GM23338 (cell line): ENCODE results near the gene MRPL34. TPM values are rescaled to one million over a fixed set of nuclear protein-coding genes. Genes with fewer than 3 reads are reported as not detected.

Experiments
- ATAC-seq: fragments of 200-7000 bp; cut with Tn5 transposase; 3 replicates; pipeline ENCODE4 v1.9.1; 2020
- DNase-seq: peaks from one replicate; pipeline ENCODE4 v3.0.0-alpha.2; 2015; ENCODE audit warnings: low spot score
- H2AFZ ChIP-seq: fragments of 200-600 bp; sonication (generic); 2 replicates; pipeline ENCODE4 v1.8.0; 2016; ENCODE audit warnings: antibody characterized with exemption, mild to moderate bottlenecking, moderate library complexity
- H3F3A ChIP-seq: fragments of 200-600 bp; sonication (generic); replicated peaks from 2 replicates; pipeline ENCODE4 v1.8.0; 2017; ENCODE audit warnings: antibody characterized with exemption, mixed run types, low read depth
- H3K27ac ChIP-seq: fragments of 200-600 bp; sonication (generic); 2 replicates; pipeline ENCODE4 v1.6.1; 2016; ENCODE audit warnings: low read depth
- H3K27me3 ChIP-seq: fragments of 200-600 bp; sonication (generic); 2 replicates; pipeline ENCODE4 v1.8.0; 2016; ENCODE audit warnings: mild to moderate bottlenecking, mixed run types, moderate library complexity; ENCODE audit not compliant: insufficient read depth
- H3K36me3 ChIP-seq: fragments of 200-600 bp; sonication (generic); 2 replicates; pipeline ENCODE4 v1.8.0; 2016; ENCODE audit warnings: mild to moderate bottlenecking; ENCODE audit not compliant: insufficient read depth
- H3K4me1 ChIP-seq: fragments of 200-600 bp; sonication (generic); 2 replicates; pipeline ENCODE4 v1.8.0; 2016; ENCODE audit warnings: mild to moderate bottlenecking, moderate library complexity; ENCODE audit not compliant: insufficient read depth
- H3K4me2 ChIP-seq: fragments of 200-600 bp; sonication (generic); 2 replicates; pipeline ENCODE4 v1.7.1; 2017; ENCODE audit warnings: mixed run types
- H3K4me3 ChIP-seq: fragments of 200-600 bp; sonication (generic); 2 replicates; pipeline ENCODE4 v1.6.1; 2016; ENCODE audit warnings: mixed run types
- H3K79me2 ChIP-seq: fragments of 200-600 bp; sonication (generic); replicated peaks from 2 replicates; pipeline ENCODE4 v1.8.0; 2017; ENCODE audit warnings: mild to moderate bottlenecking; ENCODE audit not compliant: insufficient read depth
- H3K9me2 ChIP-seq: fragments of 200-600 bp; sonication (generic); 2 replicates; pipeline ENCODE4 v1.8.0; 2017; ENCODE audit not compliant: insufficient read depth
- H4K20me1 ChIP-seq: fragments of 200-600 bp; sonication (generic); replicated peaks from 2 replicates; pipeline ENCODE4 v1.8.0; 2017; ENCODE audit warnings: mild to moderate bottlenecking; ENCODE audit not compliant: insufficient read depth
- H3K27ac Mint-ChIP-seq: 2 replicates; pipeline ENCODE4 v1.8.0; 2020; ENCODE audit warnings: inconsistent platforms, mild to moderate bottlenecking, moderate library complexity, mixed read lengths
- H3K27me3 Mint-ChIP-seq: 3 replicates; pipeline ENCODE4 v1.8.0; 2022; ENCODE audit warnings: low read depth, mild to moderate bottlenecking, moderate library complexity, mixed read lengths, inconsistent platforms; ENCODE audit not compliant: insufficient read depth, poor library complexity
- H3K36me3 Mint-ChIP-seq: 3 replicates; pipeline ENCODE4 v1.8.0; 2021; ENCODE audit warnings: low read depth, mild to moderate bottlenecking, inconsistent platforms, moderate library complexity, mixed read lengths
- H3K4me1 Mint-ChIP-seq: 3 replicates; pipeline ENCODE4 v1.8.0; 2020; ENCODE audit warnings: mild to moderate bottlenecking, inconsistent platforms, mixed read lengths
- H3K4me3 Mint-ChIP-seq: 3 replicates; pipeline ENCODE4 v1.8.0; 2021; ENCODE audit warnings: moderate library complexity, mild to moderate bottlenecking, inconsistent platforms, mixed read lengths
- H3K9me3 Mint-ChIP-seq: 3 replicates; pipeline ENCODE4 v1.8.0; 2020; ENCODE audit warnings: moderate library complexity, mild to moderate bottlenecking, inconsistent platforms, mixed read lengths
- CREB1 ChIP-seq: fragments of 250-450 bp; sonication (Bioruptor Pico); IDR thresholded peaks from 2 replicates; pipeline ENCODE4 v1.5.0; 2020; ENCODE audit warnings: low read depth, mild to moderate bottlenecking, moderate library complexity
- CTCF ChIP-seq, 2 experiments: fragments of 200-600 bp in 1 of 2; sonication (generic) in 1 of 2; conservative IDR thresholded peaks; 2 replicates each; pipeline versions ENCODE4 v1.5.1 to v1.6.1; 2016 to 2017; ENCODE audit warnings: antibody characterized with exemption in 2 of 2, low read depth in 2 of 2, mild to moderate bottlenecking in 2 of 2, moderate library complexity in 1 of 2
- EZH2 ChIP-seq: fragments of 200-600 bp; sonication (generic); IDR thresholded peaks from one replicate; pipeline ENCODE4 v1.8.0; 2017; ENCODE audit warnings: antibody characterized with exemption, mild to moderate bottlenecking, low read depth; ENCODE audit not compliant: unreplicated experiment
- REST ChIP-seq: IDR thresholded peaks from one replicate; pipeline ENCODE4 v1.6.1; 2018; ENCODE audit warnings: antibody characterized with exemption; ENCODE audit not compliant: unreplicated experiment
- STAT1 ChIP-seq: IDR thresholded peaks from one replicate; pipeline ENCODE4 v1.6.1; 2016; ENCODE audit warnings: antibody characterized with exemption; ENCODE audit not compliant: unreplicated experiment
- ZNF331 ChIP-seq: fragments of 250-450 bp; sonication (Bioruptor Pico); IDR thresholded peaks from 2 replicates; pipeline ENCODE4 v1.5.0; 2020; ENCODE audit warnings: low read depth, mild to moderate bottlenecking, moderate library complexity
- polyA plus RNA-seq: library from polyadenylated mRNA; unstranded; fragments of >200 nt; fragmentation: Nextera tagmentation; extraction: Ambion mirVana; gene quantifications from 2 replicates; pipeline ENCODE4 v1.2.1, GENCODE V29; 2016
- total RNA-seq: library from RNA; depleted of rRNA; stranded (reverse); fragments of >200 nt; shearing (Covaris generic); gene quantifications from 2 replicates; pipeline ENCODE4 v1.2.3, GENCODE V29; 2014
- TF ChIP-seq, protein P1 (sequence below): fragments of 250-450 bp; sonication (Bioruptor Pico); IDR thresholded peaks from 2 replicates; pipeline ENCODE4 v1.5.0; 2020; ENCODE audit warnings: mild to moderate bottlenecking, moderate library complexity
- TF ChIP-seq, protein P2 (sequence below): IDR thresholded peaks from 2 replicates; pipeline ENCODE4 v1.6.1; 2016; ENCODE audit warnings: antibody characterized with exemption

Gene MRPL34
- total and polyA plus RNA-seq, 2 experiments from 2014 or later = 59.9 to 266 TPM

DNA sequence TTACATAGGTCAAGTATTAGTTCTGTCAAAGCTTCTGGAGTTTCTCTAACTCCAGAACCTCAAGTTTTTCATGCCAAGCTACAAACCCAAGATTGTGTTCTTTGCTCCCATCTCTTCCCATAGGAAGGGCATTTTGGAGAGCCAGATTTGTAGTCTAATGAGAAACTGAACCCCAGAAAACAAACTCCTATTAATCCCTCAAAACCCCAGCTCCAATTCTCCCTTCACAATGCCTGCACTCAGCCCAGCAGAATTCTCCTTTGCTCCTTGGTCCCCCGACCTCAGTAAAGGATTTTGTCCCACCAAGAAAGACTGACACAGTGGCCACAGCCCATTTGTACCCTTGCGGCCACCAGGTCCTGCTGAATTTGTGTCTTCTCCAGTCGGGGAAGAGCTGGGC is 49.5 kb upstream of the MRPL34 start (continued):
- no peak for TF ChIP-seq CREB1 (CRISPR knock-in tag)
- no peak for TF ChIP-seq CTCF (conservative IDR thresholded peaks at IDR 0.05; ENCODE audit: low read depth in 2 of 2)
- TF ChIP-seq EZH2 = no peak
- no peak for TF ChIP-seq REST
- no peak for TF ChIP-seq ZNF331 (CRISPR knock-in tag)

DNA sequence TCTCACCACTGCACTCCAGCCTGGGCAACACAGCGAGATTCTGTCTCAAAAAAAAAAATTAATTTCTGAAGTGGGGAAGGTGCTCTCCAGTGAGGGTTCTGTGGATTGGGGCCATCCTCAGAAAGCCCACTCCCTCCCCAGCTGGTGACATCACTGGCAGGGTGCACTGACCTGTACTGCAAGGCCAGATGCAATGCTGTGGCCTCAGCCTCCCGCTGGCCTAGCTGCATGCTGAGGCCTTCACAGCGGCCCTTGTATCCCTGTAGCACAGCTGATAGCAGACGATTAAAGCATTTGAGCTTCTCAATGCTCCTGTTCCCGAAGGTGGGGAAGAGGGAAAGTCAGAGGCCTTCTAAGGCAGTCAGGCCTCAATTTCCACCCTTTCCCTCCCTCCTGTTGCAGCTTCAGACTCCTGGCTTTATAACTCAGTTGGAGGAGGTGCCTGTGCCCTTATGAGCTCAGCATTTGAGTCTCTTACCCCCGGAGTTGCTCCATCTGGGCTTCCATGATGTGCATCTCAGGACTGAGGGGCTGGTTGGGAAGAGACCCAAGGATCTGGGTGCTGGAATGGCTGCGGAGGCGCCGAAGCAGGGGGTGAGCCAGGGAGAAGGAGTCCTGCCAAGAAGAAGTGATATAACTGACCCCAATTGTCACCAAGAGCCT is 46.4 kb upstream of the MRPL34 start:
- Mint-ChIP-seq H3K27me3 (peaks cover 20% of the 10 kb centered on the region), H3K36me3 (peaks cover 37% of the 10 kb centered on the region), H3K4me1 (peaks cover 11% of the 10 kb centered on the region), H3K27ac (no peak overlapping the region), H3K4me3 (no peak overlapping the region), H3K9me3 (peaks cover 21% of the 10 kb centered on the region; the same call in 2 of the 3 replicates)
- Histone ChIP-seq H4K20me1 (no peaks in the 10 kb centered on the region), H3K4me3 (no peak overlapping the region), H3K27me3 (no peaks in the 10 kb centered on the region), H2AFZ (no peak overlapping the region), H3K4me1 (0 out of 2 replicates have a peak, but pooled peaks cover 2% of the 10 kb centered on the region), H3K36me3 (peaks cover 3% of the 10 kb centered on the region; the same call in 1 of the 2 replicates), H3F3A (peaks cover 2% of the 10 kb centered on the region; the same call in 1 of the 2 replicates), H3K4me2 (no peak overlapping the region), H3K9me2 (no peaks in the 10 kb centered on the region), H3K79me2 (no peaks in the 10 kb centered on the region), H3K27ac (no peak overlapping the region)
- no peak for DNase-seq
- ATAC-seq = no peak
- TF ChIP-seq, protein P1, sequence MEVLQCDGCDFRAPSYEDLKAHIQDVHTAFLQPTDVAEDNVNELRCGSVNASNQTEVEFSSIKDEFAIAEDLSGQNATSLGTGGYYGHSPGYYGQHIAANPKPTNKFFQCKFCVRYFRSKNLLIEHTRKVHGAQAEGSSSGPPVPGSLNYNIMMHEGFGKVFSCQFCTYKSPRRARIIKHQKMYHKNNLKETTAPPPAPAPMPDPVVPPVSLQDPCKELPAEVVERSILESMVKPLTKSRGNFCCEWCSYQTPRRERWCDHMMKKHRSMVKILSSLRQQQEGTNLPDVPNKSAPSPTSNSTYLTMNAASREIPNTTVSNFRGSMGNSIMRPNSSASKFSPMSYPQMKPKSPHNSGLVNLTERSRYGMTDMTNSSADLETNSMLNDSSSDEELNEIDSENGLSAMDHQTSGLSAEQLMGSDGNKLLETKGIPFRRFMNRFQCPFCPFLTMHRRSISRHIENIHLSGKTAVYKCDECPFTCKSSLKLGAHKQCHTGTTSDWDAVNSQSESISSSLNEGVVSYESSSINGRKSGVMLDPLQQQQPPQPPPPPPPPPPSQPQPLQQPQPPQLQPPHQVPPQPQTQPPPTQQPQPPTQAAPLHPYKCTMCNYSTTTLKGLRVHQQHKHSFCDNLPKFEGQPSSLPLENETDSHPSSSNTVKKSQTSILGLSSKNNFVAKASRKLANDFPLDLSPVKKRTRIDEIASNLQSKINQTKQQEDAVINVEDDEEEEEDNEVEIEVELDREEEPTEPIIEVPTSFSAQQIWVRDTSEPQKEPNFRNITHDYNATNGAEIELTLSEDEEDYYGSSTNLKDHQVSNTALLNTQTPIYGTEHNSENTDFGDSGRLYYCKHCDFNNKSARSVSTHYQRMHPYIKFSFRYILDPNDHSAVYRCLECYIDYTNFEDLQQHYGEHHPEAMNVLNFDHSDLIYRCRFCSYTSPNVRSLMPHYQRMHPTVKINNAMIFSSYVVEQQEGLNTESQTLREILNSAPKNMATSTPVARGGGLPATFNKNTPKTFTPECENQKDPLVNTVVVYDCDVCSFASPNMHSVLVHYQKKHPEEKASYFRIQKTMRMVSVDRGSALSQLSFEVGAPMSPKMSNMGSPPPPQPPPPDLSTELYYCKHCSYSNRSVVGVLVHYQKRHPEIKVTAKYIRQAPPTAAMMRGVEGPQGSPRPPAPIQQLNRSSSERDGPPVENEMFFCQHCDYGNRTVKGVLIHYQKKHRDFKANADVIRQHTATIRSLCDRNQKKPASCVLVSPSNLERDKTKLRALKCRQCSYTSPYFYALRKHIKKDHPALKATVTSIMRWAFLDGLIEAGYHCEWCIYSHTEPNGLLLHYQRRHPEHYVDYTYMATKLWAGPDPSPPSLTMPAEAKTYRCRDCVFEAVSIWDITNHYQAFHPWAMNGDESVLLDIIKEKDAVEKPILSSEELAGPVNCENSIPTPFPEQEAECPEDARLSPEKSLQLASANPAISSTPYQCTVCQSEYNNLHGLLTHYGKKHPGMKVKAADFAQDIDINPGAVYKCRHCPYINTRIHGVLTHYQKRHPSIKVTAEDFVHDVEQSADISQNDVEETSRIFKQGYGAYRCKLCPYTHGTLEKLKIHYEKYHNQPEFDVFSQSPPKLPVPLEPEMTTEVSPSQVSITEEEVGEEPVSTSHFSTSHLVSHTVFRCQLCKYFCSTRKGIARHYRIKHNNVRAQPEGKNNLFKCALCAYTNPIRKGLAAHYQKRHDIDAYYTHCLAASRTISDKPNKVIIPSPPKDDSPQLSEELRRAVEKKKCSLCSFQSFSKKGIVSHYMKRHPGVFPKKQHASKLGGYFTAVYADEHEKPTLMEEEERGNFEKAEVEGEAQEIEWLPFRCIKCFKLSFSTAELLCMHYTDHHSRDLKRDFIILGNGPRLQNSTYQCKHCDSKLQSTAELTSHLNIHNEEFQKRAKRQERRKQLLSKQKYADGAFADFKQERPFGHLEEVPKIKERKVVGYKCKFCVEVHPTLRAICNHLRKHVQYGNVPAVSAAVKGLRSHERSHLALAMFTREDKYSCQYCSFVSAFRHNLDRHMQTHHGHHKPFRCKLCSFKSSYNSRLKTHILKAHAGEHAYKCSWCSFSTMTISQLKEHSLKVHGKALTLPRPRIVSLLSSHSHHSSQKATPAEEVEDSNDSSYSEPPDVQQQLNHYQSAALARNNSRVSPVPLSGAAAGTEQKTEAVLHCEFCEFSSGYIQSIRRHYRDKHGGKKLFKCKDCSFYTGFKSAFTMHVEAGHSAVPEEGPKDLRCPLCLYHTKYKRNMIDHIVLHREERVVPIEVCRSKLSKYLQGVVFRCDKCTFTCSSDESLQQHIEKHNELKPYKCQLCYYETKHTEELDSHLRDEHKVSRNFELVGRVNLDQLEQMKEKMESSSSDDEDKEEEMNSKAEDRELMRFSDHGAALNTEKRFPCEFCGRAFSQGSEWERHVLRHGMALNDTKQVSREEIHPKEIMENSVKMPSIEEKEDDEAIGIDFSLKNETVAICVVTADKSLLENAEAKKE = no peak
- no peak for TF ChIP-seq ZNF331 (CRISPR knock-in tag)
- no peak for TF ChIP-seq CTCF (conservative IDR thresholded peaks at IDR 0.05; ENCODE audit: low read depth in 2 of 2)
- TF ChIP-seq, protein P2, sequence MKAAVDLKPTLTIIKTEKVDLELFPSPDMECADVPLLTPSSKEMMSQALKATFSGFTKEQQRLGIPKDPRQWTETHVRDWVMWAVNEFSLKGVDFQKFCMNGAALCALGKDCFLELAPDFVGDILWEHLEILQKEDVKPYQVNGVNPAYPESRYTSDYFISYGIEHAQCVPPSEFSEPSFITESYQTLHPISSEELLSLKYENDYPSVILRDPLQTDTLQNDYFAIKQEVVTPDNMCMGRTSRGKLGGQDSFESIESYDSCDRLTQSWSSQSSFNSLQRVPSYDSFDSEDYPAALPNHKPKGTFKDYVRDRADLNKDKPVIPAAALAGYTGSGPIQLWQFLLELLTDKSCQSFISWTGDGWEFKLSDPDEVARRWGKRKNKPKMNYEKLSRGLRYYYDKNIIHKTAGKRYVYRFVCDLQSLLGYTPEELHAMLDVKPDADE = no peak
- TF ChIP-seq STAT1 = no peak
